ENCODE results near the gene NAA15.
A peak's percentile ranks its signal among the peaks of the same experiment; 100 is the strongest.

NAA15 gene

DNA sequence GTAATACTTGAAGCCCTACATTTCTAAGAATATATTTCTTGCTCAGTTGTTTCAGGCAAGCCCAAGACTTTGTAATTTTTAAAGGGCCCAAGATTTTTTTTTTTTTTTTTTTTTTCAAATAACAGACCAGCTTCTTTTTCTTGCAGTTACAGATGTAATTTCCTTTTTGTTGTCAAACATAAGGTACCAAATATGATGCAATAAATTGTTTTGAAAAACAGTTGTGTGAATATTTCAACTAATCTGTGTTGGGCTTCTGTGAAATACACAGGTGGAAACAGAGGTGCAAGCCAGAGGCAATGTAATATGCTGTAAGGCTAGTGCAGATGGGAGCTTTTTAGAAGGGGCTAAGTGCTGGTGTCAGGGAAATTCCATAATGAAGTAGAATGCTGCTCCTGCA is 87.8 kb downstream of the NAA15 start:
- TF ChIP-seq, protein P1, sequence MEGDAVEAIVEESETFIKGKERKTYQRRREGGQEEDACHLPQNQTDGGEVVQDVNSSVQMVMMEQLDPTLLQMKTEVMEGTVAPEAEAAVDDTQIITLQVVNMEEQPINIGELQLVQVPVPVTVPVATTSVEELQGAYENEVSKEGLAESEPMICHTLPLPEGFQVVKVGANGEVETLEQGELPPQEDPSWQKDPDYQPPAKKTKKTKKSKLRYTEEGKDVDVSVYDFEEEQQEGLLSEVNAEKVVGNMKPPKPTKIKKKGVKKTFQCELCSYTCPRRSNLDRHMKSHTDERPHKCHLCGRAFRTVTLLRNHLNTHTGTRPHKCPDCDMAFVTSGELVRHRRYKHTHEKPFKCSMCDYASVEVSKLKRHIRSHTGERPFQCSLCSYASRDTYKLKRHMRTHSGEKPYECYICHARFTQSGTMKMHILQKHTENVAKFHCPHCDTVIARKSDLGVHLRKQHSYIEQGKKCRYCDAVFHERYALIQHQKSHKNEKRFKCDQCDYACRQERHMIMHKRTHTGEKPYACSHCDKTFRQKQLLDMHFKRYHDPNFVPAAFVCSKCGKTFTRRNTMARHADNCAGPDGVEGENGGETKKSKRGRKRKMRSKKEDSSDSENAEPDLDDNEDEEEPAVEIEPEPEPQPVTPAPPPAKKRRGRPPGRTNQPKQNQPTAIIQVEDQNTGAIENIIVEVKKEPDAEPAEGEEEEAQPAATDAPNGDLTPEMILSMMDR (conservative IDR thresholded peaks at IDR 0.05; ENCODE audit: control insufficient read depth, insufficient read depth, low read depth, low read length), result no peak
- DNase-seq (ENCODE audit: low read depth), result no peak
- no peak overlapping the region for H3K4me3 ChIP-seq (ENCODE audit: control insufficient read depth, low read depth, low read length)

DNA sequence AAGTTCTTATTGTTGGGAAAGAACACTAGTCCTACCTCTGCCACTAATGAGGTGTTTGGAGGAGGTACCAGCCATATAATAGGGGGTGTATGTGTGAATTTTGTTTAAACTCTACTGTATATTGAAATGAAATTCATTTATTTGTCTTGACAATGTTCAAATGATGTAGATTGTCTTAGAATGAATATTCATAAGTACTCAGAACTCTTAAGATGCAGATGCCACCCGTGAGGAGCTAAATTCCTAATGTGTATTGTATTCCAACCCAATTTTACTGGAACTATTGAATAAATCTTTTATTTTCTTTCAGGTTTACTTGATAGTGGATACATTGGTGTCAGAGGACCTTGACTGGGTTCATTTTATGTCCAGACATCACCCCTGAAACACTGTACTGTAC is 88.7 kb downstream of the NAA15 start:
- no peak for DNase-seq (ENCODE audit: low read depth)
- TF ChIP-seq, protein P1 (conservative IDR thresholded peaks at IDR 0.05; ENCODE audit: control insufficient read depth, insufficient read depth, low read depth, low read length), result no peak
- no peak overlapping the region for H3K4me3 ChIP-seq (ENCODE audit: control insufficient read depth, low read depth, low read length)

DNA sequence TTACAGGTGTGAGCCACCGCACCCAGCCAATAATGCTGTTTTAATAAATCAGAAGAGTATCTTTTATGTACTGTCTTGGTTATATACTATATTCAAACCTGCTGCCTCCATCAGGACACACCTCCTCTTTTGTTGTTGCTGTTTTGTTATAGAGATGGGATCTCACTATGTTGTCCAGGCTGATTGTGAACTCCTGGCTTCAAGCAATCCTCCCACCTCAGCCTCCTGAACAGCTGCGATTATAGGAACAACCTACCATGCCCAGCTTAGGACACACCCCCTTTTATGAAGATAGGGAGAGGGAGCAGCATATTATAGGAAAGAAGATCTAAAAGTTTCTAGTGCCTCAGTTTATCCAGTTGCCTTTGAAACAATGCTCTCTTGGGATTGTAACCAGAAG is 90.4 kb downstream of the NAA15 start:
- TF ChIP-seq, protein P1 (conservative IDR thresholded peaks at IDR 0.05; ENCODE audit: control insufficient read depth, insufficient read depth, low read depth, low read length), result no peak
- DNase-seq (ENCODE audit: low read depth), result no peak
- H3K4me3 ChIP-seq (ENCODE audit: control insufficient read depth, low read depth, low read length), result no peak overlapping the region

DNA sequence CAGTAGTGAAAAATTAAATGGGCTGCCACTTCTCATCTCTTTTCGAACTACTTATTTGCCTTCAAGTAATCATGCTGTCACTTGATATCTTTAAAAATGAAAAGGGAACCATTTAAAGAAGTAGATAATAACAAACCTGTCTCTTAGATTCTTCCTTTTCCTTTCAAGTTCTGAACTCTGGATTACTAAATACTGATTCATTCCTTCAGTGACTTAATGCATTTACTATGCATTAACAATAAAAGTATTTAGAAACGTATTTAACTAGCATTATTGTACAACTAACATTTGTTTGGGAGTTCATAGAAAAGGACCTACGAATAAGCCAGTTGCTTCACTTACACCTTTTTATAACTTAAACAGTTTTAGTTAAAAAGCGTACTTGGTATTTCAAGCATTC is 91.5 kb downstream of the NAA15 start:
- DNase-seq (ENCODE audit: low read depth), result peak; percentile 12
- TF ChIP-seq, protein P1 (conservative IDR thresholded peaks at IDR 0.05; ENCODE audit: control insufficient read depth, insufficient read depth, low read depth, low read length), result no peak

DNA sequence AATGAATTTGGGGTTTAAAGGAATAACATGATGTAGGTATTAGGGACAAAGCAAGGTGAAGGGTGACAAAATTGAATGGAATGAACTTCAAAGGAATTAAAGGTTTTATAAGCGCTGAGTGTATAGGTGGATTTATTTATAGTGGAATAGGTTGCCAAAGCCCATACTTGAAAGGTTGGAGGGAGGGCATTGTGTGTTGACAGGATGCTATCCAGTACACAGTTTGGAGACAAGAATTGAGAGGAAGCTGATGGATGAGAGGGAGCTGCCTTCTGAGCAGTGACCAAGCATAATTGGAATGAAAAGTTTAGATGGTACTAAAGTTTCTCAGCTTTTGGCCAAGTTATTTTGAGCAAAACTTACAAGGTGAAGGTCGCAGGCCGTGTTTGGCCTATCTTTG is 100.1 kb downstream of the NAA15 start:
- no peak overlapping the region for H3K4me3 ChIP-seq (ENCODE audit: control insufficient read depth, low read depth, low read length)
- no peak for DNase-seq (ENCODE audit: low read depth)

More for the DNA sequence above, 91.5 kb downstream of the NAA15 start:
- no peak overlapping the region for H3K4me3 ChIP-seq (ENCODE audit: control insufficient read depth, low read depth, low read length)

DNA sequence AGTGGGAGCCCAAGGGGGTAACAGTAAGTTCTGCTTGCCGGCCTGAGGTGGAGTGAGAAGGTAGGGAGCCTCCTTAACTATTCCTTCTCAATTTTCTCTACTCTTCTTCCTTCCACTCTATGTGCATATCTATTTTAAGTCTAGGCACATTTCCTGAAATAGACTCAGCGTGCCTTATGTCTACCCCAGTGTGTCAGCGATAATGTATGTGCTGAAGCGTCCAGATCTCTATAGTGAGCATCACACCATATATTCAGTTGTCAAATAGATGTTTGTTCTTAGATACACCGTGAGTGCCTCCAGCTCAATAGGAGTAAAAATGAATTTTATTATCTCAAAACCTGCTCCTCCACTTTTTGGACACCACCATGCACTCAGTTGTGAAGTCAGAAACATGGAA is 101.1 kb downstream of the NAA15 start:
- H3K4me3 ChIP-seq (ENCODE audit: control insufficient read depth, low read depth, low read length), result no peak overlapping the region
- DNase-seq (ENCODE audit: low read depth), result no peak
- TF ChIP-seq, protein P1 (conservative IDR thresholded peaks at IDR 0.05; ENCODE audit: control insufficient read depth, insufficient read depth, low read depth, low read length), result no peak

More for the DNA sequence above, 100.1 kb downstream of the NAA15 start:
- TF ChIP-seq, protein P1 (conservative IDR thresholded peaks at IDR 0.05; ENCODE audit: control insufficient read depth, insufficient read depth, low read depth, low read length), result no peak

DNA sequence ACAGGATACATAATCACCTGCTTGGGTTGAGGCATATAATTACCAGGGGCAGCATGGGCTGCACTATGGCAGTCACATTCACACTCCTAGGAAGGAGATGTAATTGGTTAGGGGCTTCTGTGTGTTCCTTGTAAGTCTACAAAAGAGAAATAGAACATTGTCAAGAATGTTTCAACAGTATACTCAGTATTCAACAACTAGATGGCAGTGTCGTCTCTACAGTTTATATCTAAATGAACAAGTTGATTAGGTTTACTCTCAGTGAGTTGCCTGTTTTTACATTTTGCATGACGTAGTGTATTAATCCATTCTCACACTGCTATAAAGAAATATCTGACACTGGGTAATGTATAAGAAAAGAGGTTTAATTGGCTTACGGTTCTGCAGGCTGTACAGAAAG is 102.2 kb downstream of the NAA15 start:
- TF ChIP-seq, protein P1 (conservative IDR thresholded peaks at IDR 0.05; ENCODE audit: control insufficient read depth, insufficient read depth, low read depth, low read length), result no peak
- H3K4me3 ChIP-seq (ENCODE audit: control insufficient read depth, low read depth, low read length), result no peak overlapping the region
- DNase-seq (ENCODE audit: low read depth), result no peak
